H1 (cell line): ENCODE data around the gene SLC43A2. TPM values are rescaled to one million over a fixed set of nuclear protein-coding genes. Genes with fewer than 3 reads are reported as not detected.

Experiments
- CTCF ChIA-PET: fragments of 300-600 bp; sonication (Branson Sonifier 250); formaldehyde crosslinking; loops from one replicate; lab custom pipeline; 2021; ENCODE audit not compliant: partially characterized antibody; lab: Charles Lee
- POLR2A ChIA-PET: fragments of 300-600 bp; sonication (Branson Sonifier 250); formaldehyde crosslinking; loops from one replicate; lab custom pipeline; 2021; ENCODE audit warnings: inconsistent platforms; ENCODE audit not compliant: partially characterized antibody; lab: Charles Lee
- DNase-seq, 2 experiments: peaks; one replicate each; pipeline versions ENCODE4 v3.0.0 to v3.0.0-alpha.2; 2010 to 2022; ENCODE audit warnings: low spot score in 2 of 2, low read depth in 1 of 2, mixed read lengths in 1 of 2
- FAIRE-seq: peaks from 2 replicates; lab custom pipeline; 2011; peaks lifted over from hg19 to GRCh38; lab: Jason Lieb, UNC
- H2AFZ ChIP-seq: 2 replicates; pipeline ENCODE4 v1.8.1; 2012; ENCODE audit warnings: low read length, inconsistent platforms
- H2AK5ac ChIP-seq: 2 replicates; pipeline ENCODE4 v1.6.1; 2013; ENCODE audit warnings: low read depth, low read length
- H2BK120ac ChIP-seq: replicated peaks from 2 replicates; pipeline ENCODE3; 2013; ENCODE audit warnings: low read depth, low read length, inconsistent platforms
- H2BK12ac ChIP-seq: 2 replicates; pipeline ENCODE4 v1.6.1; 2013; ENCODE audit warnings: low read depth, low read length
- H2BK15ac ChIP-seq: 2 replicates; pipeline ENCODE4 v1.6.1; 2013; ENCODE audit warnings: low read length
- H2BK20ac ChIP-seq: 2 replicates; pipeline ENCODE4 v1.6.1; 2013; ENCODE audit warnings: low read length
- H2BK5ac ChIP-seq: 2 replicates; pipeline ENCODE4 v1.6.1; 2013; ENCODE audit warnings: low read depth, low read length
- H3K14ac ChIP-seq: 2 replicates; pipeline ENCODE4 v1.6.1; 2013; ENCODE audit warnings: inconsistent platforms; ENCODE audit not compliant: insufficient read length
- H3K18ac ChIP-seq: 2 replicates; pipeline ENCODE4 v1.6.1; 2013; ENCODE audit warnings: low read length; ENCODE audit errors: extremely low read depth
- H3K23ac ChIP-seq: 2 replicates; pipeline ENCODE4 v1.6.1; 2013; ENCODE audit warnings: inconsistent platforms; ENCODE audit not compliant: insufficient read length
- H3K23me2 ChIP-seq: 2 replicates; pipeline ENCODE4 v1.6.1; 2013; ENCODE audit warnings: low read depth, low read length
- H3K27ac ChIP-seq: 2 replicates; pipeline ENCODE4 v1.6.1; 2011; ENCODE audit warnings: low read depth, low read length, inconsistent platforms
- H3K27me3 ChIP-seq, 4 experiments: replicated peaks in 1 of 4; 1 replicate in 1 of 4; 2 replicates in 3 of 4; pipeline versions ENCODE4 v1.6.1 to v1.8.1; 2011 to 2013; ENCODE audit warnings: low read length in 3 of 4, mild to moderate bottlenecking in 3 of 4, inconsistent platforms in 2 of 4, mixed read lengths in 2 of 4, moderate library complexity in 1 of 4; ENCODE audit not compliant: control insufficient read depth in 3 of 4, insufficient read depth in 3 of 4; ENCODE audit errors: extremely low read depth in 1 of 4
- H3K36me3 ChIP-seq, 4 experiments: 2 replicates each; pipeline versions ENCODE4 v1.6.1 to v1.8.1; 2011 to 2013; ENCODE audit warnings: mild to moderate bottlenecking in 4 of 4, low read length in 3 of 4, moderate library complexity in 2 of 4, control low read depth in 1 of 4, inconsistent platforms in 1 of 4; ENCODE audit not compliant: insufficient read depth in 4 of 4, control insufficient read depth in 2 of 4
- H3K4ac ChIP-seq: replicated peaks from 2 replicates; pipeline ENCODE3; 2013; ENCODE audit warnings: low read length, low read depth, mixed read lengths, inconsistent platforms; ENCODE audit not compliant: insufficient read length
- H3K4me1 ChIP-seq, 4 experiments: replicated peaks in 1 of 4; 1 replicate in 1 of 4; 2 replicates in 3 of 4; pipeline versions ENCODE4 v1.6.1 to v1.8.1; 2011 to 2013; ENCODE audit warnings: low read length in 3 of 4, inconsistent platforms in 2 of 4, mixed read lengths in 1 of 4; ENCODE audit not compliant: insufficient read depth in 4 of 4, control insufficient read depth in 3 of 4
- H3K4me2 ChIP-seq, 2 experiments: 2 replicates each; pipeline versions ENCODE4 v1.6.1 to v1.8.1; 2011 to 2013; ENCODE audit warnings: low read depth in 2 of 2, low read length in 2 of 2, control low read depth in 1 of 2, inconsistent platforms in 1 of 2, mild to moderate bottlenecking in 1 of 2; ENCODE audit not compliant: insufficient read depth in 1 of 2
- H3K4me3 ChIP-seq, 4 experiments: fragments of 200-600, 300-600 bp in 1 of 4; sonication (generic), shearing (Covaris generic), sonication (Bioruptor Twin) in 1 of 4; 2 replicates each; pipeline versions ENCODE4 v1.5.1 to v1.8.1; 2011 to 2016; ENCODE audit warnings: low read length in 4 of 4, low read depth in 3 of 4, control low read depth in 2 of 4, inconsistent platforms in 2 of 4, mild to moderate bottlenecking in 2 of 4, mixed read lengths in 1 of 4, moderate library complexity in 1 of 4; ENCODE audit not compliant: insufficient read depth in 2 of 4; ENCODE audit errors: extremely low read depth in 1 of 4
- H3K56ac ChIP-seq: replicated peaks from 2 replicates; pipeline ENCODE3; 2013; ENCODE audit warnings: low read depth, mild to moderate bottlenecking, mixed read lengths, low read length, inconsistent platforms; ENCODE audit not compliant: insufficient read length
- H3K79me1 ChIP-seq: 2 replicates; pipeline ENCODE4 v1.6.1; 2013; ENCODE audit warnings: low read depth, low read length, control low read depth
- H3K79me2 ChIP-seq, 2 experiments: 2 replicates each; pipeline versions ENCODE4 v1.6.1 to v1.8.1; 2012 to 2013; ENCODE audit warnings: low read length in 2 of 2, mild to moderate bottlenecking in 2 of 2, inconsistent platforms in 1 of 2; ENCODE audit not compliant: insufficient read depth in 2 of 2, control insufficient read depth in 1 of 2
- H3K9ac ChIP-seq, 4 experiments: replicated peaks in 1 of 4; 1 replicate in 1 of 4; 2 replicates in 3 of 4; pipeline versions ENCODE4 v1.6.1 to v1.8.1; 2011 to 2013; ENCODE audit warnings: low read depth in 3 of 4, low read length in 3 of 4, control low read depth in 2 of 4, mild to moderate bottlenecking in 2 of 4, moderate library complexity in 2 of 4, inconsistent platforms in 1 of 4; ENCODE audit errors: extremely low read depth in 1 of 4
- H3K9me3 ChIP-seq, 2 experiments: 2 replicates each; pipeline versions ENCODE4 v1.6.1 to v1.8.1; 2012 to 2013; ENCODE audit warnings: mild to moderate bottlenecking in 2 of 2, moderate library complexity in 2 of 2, control low read depth in 1 of 2, inconsistent platforms in 1 of 2, low read depth in 1 of 2, low read length in 1 of 2, mixed read lengths in 1 of 2; ENCODE audit not compliant: insufficient read depth in 2 of 2
- H4K20me1 ChIP-seq, 2 experiments: replicated peaks in 1 of 2; 2 replicates each; pipeline versions ENCODE3 to v1.8.1; 2011 to 2013; ENCODE audit warnings: inconsistent platforms in 2 of 2, low read length in 2 of 2, mild to moderate bottlenecking in 1 of 2; ENCODE audit not compliant: insufficient read depth in 2 of 2, control insufficient read depth in 1 of 2
- H4K5ac ChIP-seq: 2 replicates; pipeline ENCODE4 v1.6.1; 2013; ENCODE audit warnings: low read length, low read depth, mixed read lengths, inconsistent platforms; ENCODE audit not compliant: insufficient read length
- H4K8ac ChIP-seq: 2 replicates; pipeline ENCODE4 v1.8.0; 2013; ENCODE audit warnings: mild to moderate bottlenecking, moderate library complexity, low read length, inconsistent platforms; ENCODE audit not compliant: insufficient read depth; ENCODE audit errors: extremely low read depth
- H4K91ac ChIP-seq: replicated peaks from 2 replicates; pipeline ENCODE3; 2013; ENCODE audit warnings: low read length, mixed read lengths, inconsistent platforms; ENCODE audit not compliant: insufficient read length
- CEBPB ChIP-seq: IDR thresholded peaks from 2 replicates; pipeline ENCODE4 v1.6.1; 2012; ENCODE audit warnings: low read depth, low read length
- EP300 ChIP-seq, 2 experiments: IDR thresholded peaks; 1 replicate in 1 of 2; 2 replicates in 1 of 2; pipeline ENCODE4 v1.6.1; 2011 to 2012; ENCODE audit warnings: low read depth in 2 of 2, low read length in 2 of 2, mild to moderate bottlenecking in 2 of 2, borderline replicate concordance in 1 of 2, inconsistent platforms in 1 of 2, moderate library complexity in 1 of 2
- EZH2 ChIP-seq: fragments of 200-600 bp; sonication (generic); IDR thresholded peaks from 2 replicates; pipeline ENCODE4 v1.7.1; 2012; ENCODE audit warnings: low read depth, mild to moderate bottlenecking, moderate library complexity, low read length, inconsistent platforms; ENCODE audit not compliant: severe bottlenecking
- JUN ChIP-seq: IDR thresholded peaks from 2 replicates; pipeline ENCODE4 v1.6.1; 2011; ENCODE audit warnings: low read depth, mild to moderate bottlenecking, improper control_type of control experiment, low read length
- JUND ChIP-seq: IDR thresholded peaks from 2 replicates; pipeline ENCODE4 v1.6.1; 2011; ENCODE audit warnings: mild to moderate bottlenecking, improper control_type of control experiment, low read length
- RBBP5 ChIP-seq: IDR thresholded peaks from 2 replicates; pipeline ENCODE4 v1.7.1; 2012; ENCODE audit warnings: low read depth, mild to moderate bottlenecking, inconsistent platforms, low read length, moderate library complexity, borderline replicate concordance
- SP4 ChIP-seq: IDR thresholded peaks from 2 replicates; pipeline ENCODE4 v1.6.1; 2012; ENCODE audit warnings: low read length, inconsistent platforms
- TCF12 ChIP-seq: IDR thresholded peaks from 2 replicates; pipeline ENCODE4 v1.6.1; 2011; ENCODE audit warnings: low read depth, mild to moderate bottlenecking, low read length
- WGBS, 2 experiments: shearing (Covaris generic) in 1 of 2; methylation state at CpG; one replicate each; pipeline versions ENCODE4 v1.1.6 to v1.1.7; 2013 to 2015; ENCODE audit warnings: low lambda C conversion rate in 2 of 2, mixed read lengths in 2 of 2, inconsistent platforms in 1 of 2, low coverage in 1 of 2, missing lambda C conversion rate in 1 of 2; ENCODE audit not compliant: insufficient replicate concordance in 2 of 2, insufficient coverage in 1 of 2, insufficient read length in 1 of 2; ENCODE audit errors: extremely low coverage in 1 of 2, missing lambda C conversion rate in 1 of 2; 5-methylcytosine and 5-hydroxymethylcytosine counted together
- polyA plus RNA-seq, 7 experiments: library from polyadenylated mRNA; depleted of rRNA in 3 of 7; stranded (reverse) in 5 of 7; unstranded in 2 of 7; fragments of >200 nt in 5 of 7; fragments of 200-250 nt in 2 of 7; gene quantifications; 1 replicate in 5 of 7; 2 replicates in 1 of 7; 4 replicates in 1 of 7; pipeline versions ENCODE4 v1.2.1 to v1.2.3, GENCODE V29; 2011 to 2013; ENCODE audit warnings: missing spikeins in 2 of 7, mixed read lengths in 2 of 7
- total RNA-seq: library from RNA; stranded (reverse); fragmentation: NEBNext Ultra II Directional; extraction: Animal tissue kit (Norgen Biotek cat#: 25700); gene quantifications from 2 replicates; pipeline ENCODE4 v1.2.1, GENCODE V29; 2021

SLC43A2 gene
- total and polyA plus RNA-seq, 2 of the 8 experiments (the other 6 are each of a cell fraction or from before 2014, with no cell fraction given), result 6.6 to 10.5 TPM

DNA sequence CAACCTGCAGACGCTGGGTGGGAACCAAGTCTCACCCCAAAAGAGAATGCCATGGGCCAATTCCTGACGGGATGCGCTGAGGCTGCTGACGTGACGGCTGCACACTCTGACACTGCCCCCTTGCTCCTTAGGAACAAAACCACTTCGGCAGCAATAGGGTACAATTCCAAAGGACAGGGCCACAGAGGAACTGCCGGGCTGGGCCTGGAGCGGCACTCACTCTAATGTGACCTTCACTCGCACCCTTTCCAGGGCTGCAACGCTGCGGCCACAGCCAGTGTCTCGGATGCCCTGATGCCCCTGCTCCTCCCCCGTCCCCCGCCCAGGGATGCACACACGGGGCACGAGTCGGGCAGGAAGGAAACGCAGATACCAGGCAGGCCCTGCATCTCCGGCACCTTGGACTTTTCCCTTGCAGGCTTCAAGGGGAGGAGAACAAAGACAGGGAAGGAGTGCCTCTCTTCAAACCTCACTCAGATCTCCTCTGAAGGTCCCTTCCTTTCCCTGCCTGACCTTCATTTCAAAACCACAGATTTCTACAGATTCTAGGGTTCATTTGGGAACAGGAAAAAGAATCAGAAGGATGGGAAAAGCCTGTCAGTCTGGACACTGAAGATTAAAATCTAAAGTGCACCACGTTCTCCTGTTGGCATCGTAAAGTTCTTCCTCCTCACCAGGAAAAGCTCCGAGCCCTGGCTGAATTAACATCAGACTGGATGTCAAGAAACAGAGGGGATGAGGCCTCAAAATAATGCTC lies 68.4 kb downstream of the SLC43A2 start:
- Histone ChIP-seq H4K20me1 (peaks cover 20 to 30% of the 10 kb centered on the region in 2 experiments), H3K9me3 (no peaks in the 10 kb centered on the region), H3K14ac (no peak overlapping the region), H3K23ac (no peak overlapping the region), H2AK5ac (no peak overlapping the region), H3K23me2 (peaks cover 4% of the 10 kb centered on the region; the same call in 1 of the 2 replicates), H2BK20ac (no peak overlapping the region), H3K4me3 (no peak overlapping the region), H3K4me1 (peaks cover 0 to 10% (median 5%) of the 10 kb centered on the region in 4 experiments; a peak in 4 of 7 replicates), H3K56ac (no peak overlapping the region), H3K27me3 (peaks cover 0 to 4% (median 0%) of the 10 kb centered on the region in 4 experiments; a peak in 1 of 7 replicates), H2BK120ac (no peak overlapping the region), H3K4ac (no peak overlapping the region), H2BK5ac (no peak overlapping the region), H4K8ac (no peak overlapping the region), H3K79me1 (peaks cover 23% of the 10 kb centered on the region), H3K79me2 (peaks cover 7 to 49% of the 10 kb centered on the region in 2 experiments; a peak in 3 of 4 replicates), H2BK15ac (no peak overlapping the region), H4K91ac (no peak overlapping the region), H4K5ac (no peak overlapping the region), H2BK12ac (no peak overlapping the region), H3K18ac (no peak overlapping the region), H2AFZ (no peak overlapping the region), H3K9ac (peak overlapping the region in 1 of 4 experiments; percentile 19; a peak in 1 of 7 replicates), H3K27ac (no peak overlapping the region), H3K36me3 (peaks cover 0 to 3% (median 1%) of the 10 kb centered on the region in 4 experiments; a peak in 4 of 8 replicates), H3K4me2 (peak overlapping the region in 1 of 2 experiments; percentile 97; a peak in 1 of 4 replicates)
- ChIA-PET CTCF (interaction anchor here (0.9 to 1.7 kb wide), 10 partner anchors 14 to 88 kb away, joined by 3 to 9 read pairs (median 4); partner anchors contain the start of gene SLC43A2), POLR2A (interaction anchor here (0.7 to 3.3 kb wide), 6 partner anchors 14 to 80 kb away, joined by 3 to 14 read pairs (median 4); partner anchors contain the start of gene INPP5K)
- DNase-seq (no peak), FAIRE-seq (no peak)
- WGBS, 2 experiments, result 82% methylated on average over 21 of the region's 22 CpGs; no CpG with 5 or more reads in 1 of the 2 experiments
- TF ChIP-seq SP4 (no peak), JUND (no peak), TCF12 (no peak), EP300 (IDR thresholded peaks at IDR 0.05; ENCODE audit: borderline replicate concordance in 1 of 2, low read depth in 2 of 2, low read length in 2 of 2) (no peak), JUN (no peak), RBBP5 (no peak), EZH2 (no peak), CEBPB (no peak)
